ENCODE measurements around the gene CDH23.

CDH23 gene

DNA sequence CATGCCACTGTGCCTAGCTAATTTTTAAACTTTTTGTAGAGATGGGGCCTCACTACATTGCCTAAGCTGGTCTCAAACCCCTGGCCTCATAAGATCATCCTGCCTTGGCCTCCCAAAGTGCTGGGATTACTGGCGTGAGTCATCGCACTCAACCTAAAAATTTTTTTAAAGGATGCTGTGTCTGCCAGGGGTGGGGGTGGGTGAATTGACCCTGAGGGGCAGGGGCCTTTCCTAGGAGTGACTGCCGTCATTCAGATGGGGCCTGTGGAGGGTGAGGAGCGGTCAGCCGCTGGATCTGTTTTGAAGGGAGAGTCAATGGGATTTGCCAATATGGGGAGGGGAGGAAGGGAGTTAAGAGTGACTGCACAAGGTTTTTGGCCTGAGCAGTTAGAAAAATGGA lies 233.4 kb downstream of the CDH23 start:
- DNase-seq: no peak

DNA sequence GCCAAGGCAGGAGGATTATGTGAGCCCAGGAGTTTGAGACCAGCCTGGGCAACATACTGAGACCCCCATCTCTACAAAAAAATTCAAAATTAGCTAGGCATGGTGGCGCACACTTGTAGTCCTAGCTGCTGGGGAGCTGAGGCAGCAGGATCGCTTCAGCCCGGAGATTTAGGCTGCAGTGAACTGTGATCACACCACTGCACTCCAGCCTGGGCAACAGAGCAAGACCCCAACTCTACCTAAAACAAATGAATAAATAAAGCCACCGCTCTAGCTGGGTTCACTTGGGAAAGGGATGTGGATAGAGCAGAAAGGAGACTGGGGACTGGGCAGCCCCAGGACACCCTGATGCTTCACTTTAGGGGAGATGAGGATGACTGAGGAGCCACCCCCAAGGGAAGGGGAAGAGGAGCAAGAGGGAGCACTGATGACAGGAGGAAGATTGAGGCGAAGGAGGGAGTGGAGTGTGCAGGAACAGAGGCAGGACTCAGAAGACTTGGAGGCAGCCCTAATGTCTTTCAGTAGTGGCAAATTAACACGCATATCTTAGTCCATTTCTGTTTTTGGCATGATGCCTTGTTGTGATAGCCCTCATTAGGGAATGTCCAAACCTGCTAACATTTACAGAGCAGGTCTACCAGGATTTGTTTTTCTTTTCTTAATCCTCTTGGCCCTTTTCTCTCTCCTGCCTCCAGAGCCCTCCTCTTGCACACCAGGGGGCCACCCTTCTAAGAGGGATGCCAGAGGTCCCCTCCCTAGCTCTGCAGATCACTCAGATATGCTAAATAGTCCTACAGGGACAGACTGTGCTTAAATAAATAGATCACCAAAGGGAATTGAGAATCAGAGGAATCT lies 234.5 kb downstream of the CDH23 start:
- no peak for DNase-seq

DNA sequence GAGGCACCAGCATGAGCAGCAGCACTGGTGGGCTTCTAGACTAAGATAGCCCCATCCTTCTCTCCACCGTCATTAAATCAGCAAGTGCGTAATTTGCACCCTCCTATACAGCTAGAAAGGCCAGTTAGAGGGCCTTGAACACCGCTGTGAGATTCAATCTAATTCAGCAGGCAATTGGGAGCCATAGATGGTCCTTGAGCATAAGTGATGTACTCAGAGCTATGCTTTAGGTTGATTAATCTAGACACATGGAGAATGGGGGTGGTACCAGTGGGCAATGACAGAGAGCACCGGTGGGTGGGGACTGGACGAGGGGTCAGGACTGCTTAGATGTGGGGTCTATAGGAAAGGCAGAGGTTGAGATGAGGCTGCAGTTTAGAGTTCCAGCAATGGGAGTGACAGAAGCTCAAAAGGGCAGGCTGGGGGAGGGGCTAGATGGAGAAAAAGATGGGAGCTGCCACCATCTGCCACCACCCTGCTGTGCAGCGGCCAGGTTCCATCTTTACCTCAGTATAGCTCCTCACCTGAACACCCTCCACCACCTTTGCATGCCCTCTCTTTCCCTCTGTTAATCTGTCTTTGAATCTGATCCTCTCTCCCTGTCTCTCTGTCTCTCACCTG lies 235.6 kb downstream of the CDH23 start:
- no peak for DNase-seq

GRCh38 chr10:71632896-71633600 lies 236.3 kb downstream of the CDH23 start:
- DNase-seq: no peak

DNA sequence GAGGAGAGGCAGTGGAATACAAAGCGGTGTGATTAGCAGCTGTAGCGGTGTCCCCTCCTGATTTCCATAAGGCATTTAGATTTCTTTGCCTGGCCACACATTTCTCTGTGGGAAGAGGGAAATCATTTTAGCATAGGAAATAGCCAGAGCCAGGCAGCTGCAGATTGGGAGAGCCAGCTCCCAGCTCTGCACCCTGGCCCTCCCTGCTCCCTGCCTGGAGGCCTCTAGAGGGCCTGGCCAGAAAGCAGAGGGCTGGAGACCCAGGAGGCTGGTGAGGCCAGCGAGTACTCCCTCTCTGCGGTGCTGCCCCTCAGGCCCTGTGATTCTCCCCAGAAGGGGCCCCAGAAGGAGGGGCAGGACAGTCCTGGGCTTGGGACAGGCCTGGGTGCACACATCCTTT lies 237.2 kb downstream of the CDH23 start:
- DNase-seq: no peak

DNA sequence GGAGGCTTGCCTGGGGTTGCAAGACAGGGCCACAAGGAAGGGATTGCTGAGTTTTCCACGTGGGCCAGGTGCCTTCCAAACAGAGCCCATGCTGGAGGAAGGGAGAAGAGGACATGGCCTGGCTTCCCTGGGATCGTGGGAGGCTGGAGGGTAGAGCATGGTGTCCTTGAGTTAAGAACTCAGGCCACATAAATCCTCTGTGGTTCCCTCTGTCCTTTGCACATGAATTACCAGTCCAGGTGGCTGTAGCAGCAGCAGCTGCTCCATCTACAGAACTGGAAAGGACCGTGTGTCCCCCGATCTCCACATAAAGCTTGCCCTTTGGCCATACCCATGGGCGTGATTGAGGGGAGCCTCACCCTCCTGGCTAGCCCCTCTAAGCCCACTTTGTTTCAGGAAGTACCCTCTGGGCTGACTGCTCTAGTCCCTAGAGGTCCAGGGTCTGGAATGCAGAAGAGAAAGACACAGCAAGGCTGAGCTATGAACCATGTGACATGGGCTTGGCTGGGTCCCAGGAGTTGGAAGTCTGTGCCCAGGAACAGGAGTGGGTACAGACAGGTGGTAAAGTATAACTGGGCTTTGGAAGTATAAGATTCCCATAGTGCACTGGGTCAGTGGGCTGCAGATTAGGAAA lies 237.9 kb downstream of the CDH23 start:
- no peak for DNase-seq

DNA sequence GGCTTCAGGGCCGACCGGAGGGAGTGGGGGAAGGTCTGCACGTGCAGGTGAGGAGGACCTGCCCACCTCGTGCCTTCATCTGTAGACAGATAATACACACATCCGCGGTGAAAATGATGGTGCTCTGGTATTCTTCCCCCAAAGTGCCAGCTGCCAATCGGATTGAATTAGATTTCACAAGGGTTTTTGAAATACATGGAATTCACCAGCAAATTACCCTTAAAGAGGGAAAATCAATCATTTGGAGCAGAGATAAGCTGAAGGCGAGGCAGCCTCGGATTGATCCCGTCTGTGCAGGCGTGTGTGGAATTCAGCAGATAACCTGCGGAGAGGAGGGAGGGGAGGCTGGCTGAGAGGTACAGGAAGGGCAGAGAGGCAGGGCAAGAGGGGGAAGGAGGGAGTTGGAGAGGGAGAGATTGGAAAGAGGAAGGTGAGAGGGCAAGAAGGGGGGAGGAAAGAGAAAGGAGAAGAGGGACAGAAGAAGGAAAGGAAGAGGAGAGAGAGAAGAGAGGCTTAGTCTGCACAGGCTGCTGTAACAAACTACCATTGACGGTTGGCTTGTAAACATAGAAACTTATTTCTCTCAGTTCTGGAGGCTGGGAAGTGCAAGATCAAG lies 238.6 kb downstream of the CDH23 start:
- DNase-seq: no peak

GRCh38 chr10:71635867-71636266 lies 239.1 kb downstream of the CDH23 start:
- no peak for DNase-seq

DNA sequence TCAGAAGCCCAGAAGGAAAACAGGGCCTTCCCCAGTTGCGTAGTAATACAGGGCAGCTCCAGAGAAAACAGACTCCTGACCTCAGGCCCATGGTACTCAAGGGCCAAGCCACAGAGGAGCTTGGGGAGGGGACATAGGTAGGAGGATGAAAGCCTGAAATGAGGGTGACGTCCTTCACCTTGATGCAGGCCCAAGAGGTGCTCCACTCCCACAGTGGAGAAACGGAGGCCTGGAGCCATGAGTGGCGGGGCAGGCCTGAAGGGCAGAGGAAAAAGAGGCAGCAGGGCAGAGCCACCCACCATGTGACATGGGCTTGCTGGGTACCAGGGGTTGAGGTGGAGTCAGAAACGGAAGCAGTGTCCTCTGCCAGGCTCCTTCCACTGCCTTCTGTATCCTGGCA lies 239.9 kb downstream of the CDH23 start:
- DNase-seq: no peak

GRCh38 chr10:71637305-71637704 lies 240.6 kb downstream of the CDH23 start:
- no peak for DNase-seq

GRCh38 chr10:71638064-71638821 lies 241.5 kb downstream of the CDH23 start:
- no peak for DNase-seq

GRCh38 chr10:71638822-71639719 lies 242.4 kb downstream of the CDH23 start:
- DNase-seq: no peak

DNA sequence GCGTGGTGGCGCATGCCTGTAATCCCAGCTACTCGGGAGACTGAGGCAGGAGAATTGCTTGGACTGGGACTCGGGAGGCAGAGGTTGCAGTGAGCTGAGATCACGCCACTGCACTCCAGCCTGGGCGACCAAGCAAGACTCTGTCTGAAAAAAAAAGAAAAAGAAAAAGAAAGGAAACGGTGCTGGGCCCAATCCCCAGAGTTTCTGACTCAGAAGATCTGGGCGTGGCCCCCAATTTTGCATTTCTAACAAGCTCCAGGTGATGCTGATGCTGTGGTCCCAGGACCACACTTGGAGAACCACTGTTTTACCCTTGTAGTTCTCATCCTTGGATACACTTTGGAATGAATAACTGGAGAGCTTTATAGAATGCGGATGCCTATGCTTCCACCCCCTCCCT lies 243.9 kb downstream of the CDH23 start:
- no peak for DNase-seq

GRCh38 chr10:71641449-71641848 lies 244.7 kb downstream of the CDH23 start:
- DNase-seq: no peak

- no peak for DNase-seq
These were observed 245.3 kb downstream of the CDH23 start for GRCh38 chr10:71641986-71642385.

GRCh38 chr10:71643904-71644303 lies 247.2 kb downstream of the CDH23 start:
- no peak for DNase-seq

DNA sequence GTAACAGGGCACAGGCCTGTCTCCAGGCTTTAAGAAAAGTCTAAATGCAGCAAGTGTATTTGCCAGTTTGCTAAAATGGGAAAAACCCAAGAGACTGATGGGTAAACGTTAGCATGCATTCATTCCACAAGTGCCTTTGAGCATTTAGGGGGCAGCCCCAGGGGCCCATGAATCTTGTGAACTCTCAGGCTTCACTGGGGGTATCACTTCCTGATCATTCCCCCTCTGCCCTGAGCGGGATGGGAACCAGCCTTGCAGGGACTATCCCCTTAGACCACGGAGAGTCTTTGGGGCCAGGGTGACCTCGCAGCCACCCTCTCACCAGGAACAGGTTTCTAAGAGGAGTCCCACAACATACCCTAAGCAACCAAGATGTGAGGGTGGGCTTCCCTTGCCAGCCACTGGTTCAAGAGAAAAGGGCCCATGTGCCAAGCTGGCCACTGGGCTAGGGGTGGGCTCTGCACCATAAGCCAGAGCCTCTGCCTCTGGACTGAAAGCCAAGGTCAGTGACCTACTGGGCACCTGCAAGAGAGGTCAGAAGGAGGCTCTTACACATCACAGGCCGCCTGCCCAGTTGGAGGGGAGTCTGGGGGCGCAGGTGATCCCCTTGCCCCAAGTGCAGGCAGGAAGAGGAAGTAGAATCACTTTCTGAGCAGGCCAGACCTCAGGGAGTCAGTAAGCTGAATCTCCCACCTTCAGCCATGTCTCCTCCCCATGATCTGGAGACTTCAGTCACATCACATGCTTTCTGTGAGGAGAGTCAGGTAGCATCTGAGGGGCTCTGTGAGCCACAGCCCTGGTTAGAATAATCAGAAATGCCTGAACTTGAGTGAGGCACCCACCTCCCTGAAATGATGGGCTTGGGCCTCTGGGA lies 247.8 kb downstream of the CDH23 start:
- DNase-seq: no peak

DNA sequence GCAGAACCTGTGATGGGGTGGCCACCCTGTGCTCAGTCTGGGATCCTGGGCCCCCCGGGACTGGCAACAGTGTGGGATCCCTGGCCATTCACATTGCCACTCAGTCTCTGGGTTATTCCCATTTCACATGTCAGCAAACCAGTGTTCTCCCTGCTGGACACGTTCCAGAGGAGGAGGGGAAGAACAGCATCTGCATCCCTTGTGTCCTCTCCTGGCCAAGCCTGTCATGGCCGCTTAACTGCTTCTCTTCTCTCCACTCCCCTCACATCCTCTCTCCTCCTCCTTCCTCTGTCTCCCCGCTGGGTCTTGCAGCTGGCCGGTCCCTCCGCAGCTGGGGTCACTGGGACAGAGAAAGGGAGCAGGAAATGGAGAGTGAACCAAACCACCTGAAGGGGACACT lies 248.5 kb downstream of the CDH23 start:
- no peak for DNase-seq

DNA sequence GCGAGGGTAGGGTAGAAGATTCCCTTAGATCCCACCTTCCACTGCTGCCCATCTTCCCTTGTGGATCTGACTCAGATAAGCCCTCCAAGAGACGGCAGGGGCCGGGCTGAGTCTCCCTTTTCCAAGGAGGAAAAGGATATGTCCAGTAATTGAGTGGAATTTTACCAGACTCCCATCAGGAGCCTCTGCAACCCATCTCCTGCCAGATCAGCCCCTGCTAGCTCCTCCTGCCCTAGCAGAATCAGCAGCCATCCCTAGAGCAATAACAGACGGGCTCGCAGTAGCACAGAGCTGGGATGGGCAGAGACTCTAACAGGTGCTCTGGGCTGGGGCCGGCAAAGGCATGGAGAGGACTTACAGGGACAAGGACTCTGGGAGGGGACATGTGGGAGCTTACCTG lies 249.3 kb downstream of the CDH23 start:
- no peak for DNase-seq
